GM21526 (cell line): ENCODE measurements around the gene TMEM39A.

Experiments used
- ATAC-seq: cut with Tn5 transposase; IDR thresholded peaks from one replicate; pipeline ENCODE4 v1.9.1; 2021; ENCODE audit warnings: moderate library complexity; ENCODE audit not compliant: unreplicated experiment, low FRiP score

Gene TMEM39A

GRCh38 chr3:119401503-119402440, 61.6 kb downstream of the TMEM39A start:
- peak; percentile 80 for ATAC-seq

GRCh38 chr3:119401069-119401468, 62.3 kb downstream of the TMEM39A start:
- peak; percentile 56 for ATAC-seq

- no peak for ATAC-seq
Measured at GRCh38 chr3:119400466-119400865, 62.9 kb downstream of the TMEM39A start.

DNA sequence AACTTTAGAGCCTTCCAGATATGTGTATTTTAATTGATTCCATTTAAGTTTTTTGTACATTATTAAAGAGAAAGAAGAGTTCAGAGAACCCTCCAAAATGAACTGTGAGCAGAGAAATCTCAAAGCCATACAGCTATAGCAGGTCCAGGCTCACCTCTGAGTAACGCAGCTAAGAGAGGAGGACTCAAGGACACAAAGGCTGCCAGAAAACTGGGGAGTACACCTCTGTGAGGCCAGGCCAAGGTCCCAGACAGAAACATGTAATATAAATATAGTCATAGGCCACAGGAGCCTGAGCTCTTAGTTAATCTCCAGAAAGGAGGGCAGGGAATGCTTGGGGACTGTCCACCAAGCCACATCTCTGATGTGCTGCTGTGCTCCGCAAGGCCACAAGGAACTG, 66.5 kb downstream of the TMEM39A start:
- ATAC-seq: no peak

DNA sequence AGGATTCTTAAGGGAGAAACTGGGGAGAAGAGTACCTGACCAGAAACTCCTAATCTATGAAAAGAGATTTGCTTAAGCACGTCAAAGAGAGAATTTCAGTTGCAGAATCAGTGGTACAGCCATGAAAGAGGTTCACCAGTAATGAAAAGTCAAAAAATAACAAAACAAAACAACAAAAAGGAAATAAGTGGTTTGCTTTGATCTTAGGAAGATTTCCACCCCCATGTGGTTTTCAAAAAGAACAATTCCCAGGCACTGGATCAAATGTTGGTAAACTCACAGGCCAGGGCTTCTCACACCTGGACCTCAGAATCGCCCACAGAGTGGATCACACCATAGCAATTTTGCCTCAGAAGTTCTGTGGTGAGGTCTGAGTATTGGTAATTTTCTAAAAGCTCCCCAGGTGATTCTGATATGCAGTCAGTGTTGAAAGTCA, 67.5 kb downstream of the TMEM39A start:
- ATAC-seq: peak; percentile 71

DNA sequence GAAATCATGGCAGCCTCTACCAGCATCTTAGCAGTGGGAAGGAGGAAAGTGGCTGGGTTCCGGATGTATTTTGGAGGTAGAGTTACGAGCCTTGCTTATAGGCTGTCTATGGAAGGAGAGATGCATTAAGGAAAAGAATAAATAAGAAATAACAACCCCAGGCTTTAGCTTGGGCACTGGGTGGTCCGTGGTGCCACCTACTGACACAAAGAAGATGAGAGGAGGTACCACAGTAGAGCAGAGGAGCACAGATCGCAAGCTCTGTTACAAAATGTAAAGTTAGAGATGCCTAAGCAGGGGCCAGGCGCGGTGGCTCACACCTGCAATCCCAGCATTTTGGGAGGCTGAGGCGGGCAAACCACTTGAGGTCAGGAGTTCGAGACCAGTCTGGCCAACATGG, 74.8 kb downstream of the TMEM39A start:
- ATAC-seq: no peak

GRCh38 chr3:119382134-119382533, 81.3 kb downstream of the TMEM39A start:
- no peak for ATAC-seq

- no peak for ATAC-seq
Measured at GRCh38 chr3:119380697-119381096, 82.7 kb downstream of the TMEM39A start.
